NCI-H128 (cell line): Measurements from ENCODE around the gene CTCF.
"Not testable (repeated sequence)": the region's sequence is repeated elsewhere in the genome, so short reads cannot be mapped to it uniquely, and the experiment has no call there.

Experiments
- DNase-seq: peaks from one replicate; lab custom pipeline; 2025; ENCODE audit not compliant: unreplicated experiment; lab: John Stamatoyannopoulos, UW

CTCF gene

GRCh38 chr16:67562526-67562917 lies at the start of gene CTCF:
TSS of gene CTCF (plus strand) at chr16:67562526. CDS start at chr16:67610833, 48,307 bp downstream.
- DNase-seq: no peak

- DNase-seq: not testable (repeated sequence)
Measured at GRCh38 chr16:67513892-67514291, 48.4 kb upstream of the CTCF start.

- DNase-seq: no peak
Measured at GRCh38 chr16:67514382-67514828, 47.9 kb upstream of the CTCF start.

- no peak for DNase-seq
Measured at GRCh38 chr16:67516296-67517154, 45.8 kb upstream of the CTCF start.

GRCh38 chr16:67517155-67517445 lies 45.2 kb upstream of the CTCF start:
- no peak for DNase-seq

- DNase-seq: no peak
Measured at GRCh38 chr16:67517661-67518423, 44.5 kb upstream of the CTCF start.

- DNase-seq: no peak
Measured at GRCh38 chr16:67518676-67519075, 43.6 kb upstream of the CTCF start.

- no peak for DNase-seq
Measured at GRCh38 chr16:67519242-67519641, 43.1 kb upstream of the CTCF start.

- DNase-seq: peak; percentile 89
Measured at GRCh38 chr16:67521095-67521804, 41.1 kb upstream of the CTCF start.

GRCh38 chr16:67525176-67525860 lies 37.0 kb upstream of the CTCF start:
- no peak for DNase-seq

- no peak for DNase-seq
Measured at GRCh38 chr16:67526149-67526791, 36.1 kb upstream of the CTCF start.

GRCh38 chr16:67528222-67528869 lies 34.0 kb upstream of the CTCF start, which contains the start of gene RIPOR1:
TSS of gene RIPOR1 (plus strand) at chr16:67528829. CDS start at chr16:67538447, 9,618 bp downstream.
- DNase-seq: no peak

- no peak for DNase-seq
Measured at GRCh38 chr16:67528870-67529581, 33.3 kb upstream of the CTCF start.

GRCh38 chr16:67529582-67530012 lies 32.7 kb upstream of the CTCF start:
- no peak for DNase-seq

- DNase-seq: no peak
Measured at GRCh38 chr16:67530013-67530939, 32.0 kb upstream of the CTCF start.

- DNase-seq: no peak
Measured at GRCh38 chr16:67531247-67531646, 31.1 kb upstream of the CTCF start.

- no peak for DNase-seq
Measured at GRCh38 chr16:67533024-67533560, 29.2 kb upstream of the CTCF start.

GRCh38 chr16:67533987-67534386 lies 28.3 kb upstream of the CTCF start:
- not testable (repeated sequence) for DNase-seq
